NT2/D1 (cell line): Measurements from ENCODE around the gene RELT.

Source experiments
- YY1 ChIP-seq: IDR thresholded peaks from 2 replicates; pipeline ENCODE4 v1.6.1; 2011; ENCODE audit not compliant: insufficient read length, insufficient read depth
- ZNF274 ChIP-seq: IDR thresholded peaks from 2 replicates; pipeline ENCODE4 v1.6.1; 2011; ENCODE audit warnings: mild to moderate bottlenecking, low read depth, low read length

DNA sequence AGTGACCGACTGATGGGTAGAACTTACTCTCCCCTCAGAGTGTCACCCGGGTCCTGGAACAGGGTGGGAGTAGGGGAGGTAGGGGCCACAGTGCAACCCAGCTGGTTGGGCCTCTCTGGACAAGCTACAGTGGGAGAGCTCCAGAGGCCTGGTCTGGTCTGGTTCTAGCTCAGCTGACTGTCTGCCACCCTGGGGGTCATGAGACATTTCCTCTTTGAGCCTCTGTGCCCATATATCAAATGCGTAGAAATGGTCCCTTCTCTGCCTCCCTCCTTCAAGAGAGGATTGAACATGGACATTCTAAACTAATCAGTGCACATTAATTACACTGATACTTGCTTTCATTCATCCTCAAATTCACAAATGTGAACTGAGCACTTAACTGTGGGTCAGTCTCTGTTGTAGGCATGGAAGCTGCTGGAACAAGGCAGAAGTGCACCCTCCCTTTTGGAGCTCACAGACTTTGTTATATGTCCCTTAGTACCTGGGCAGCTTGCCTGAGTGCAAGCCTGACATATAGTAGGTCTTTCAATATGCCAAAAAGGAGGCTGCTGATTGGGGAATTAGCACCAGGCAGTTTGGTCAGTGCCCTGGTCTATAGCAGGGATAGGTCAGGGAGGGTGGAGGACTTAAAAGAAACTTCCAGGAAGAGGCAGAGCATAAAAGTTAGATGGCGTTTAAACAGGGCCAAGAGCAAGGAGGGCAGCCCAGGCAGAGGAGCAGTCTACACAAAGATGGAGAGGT, 42.4 kb upstream of the RELT start:
- TF ChIP-seq ZNF274 = no peak
- TF ChIP-seq YY1 = no peak
